ENCODE measurements around the gene HPD. TPM values are rescaled to one million over a fixed set of nuclear protein-coding genes. Genes with fewer than 3 reads are reported as not detected.

Gene HPD
- total RNA-seq, 4 donors from 2014 or later, result 2.0 to 5.0 (median 2.0) TPM; not detected in 1

- no peak for ATAC-seq
- Histone ChIP-seq H3K27ac (peak overlapping the region in 2 of 4 donors; percentile 13 to 24), H3K9me3 (no peaks in the 10 kb centered on the region), H3K36me3 (peaks cover 0 to 62% of the 10 kb centered on the region in 2 donors), H3K27me3 (no peaks in the 10 kb centered on the region), H3K4me1 (no peaks in the 10 kb centered on the region), H3K4me3 (no peak overlapping the region)
- intact Hi-C loops (cut with DNase I; ENCODE audit: low total_unique reads) (no loop called here), in situ Hi-C loops (cut with MboI; ENCODE audit: low sequenced_read_pairs in 4 of 4) (no loop called here)
- TF ChIP-seq POLR2A (IDR thresholded peaks at IDR 0.05) (no peak), CTCF (IDR thresholded peaks at IDR 0.05 in 4 of 5, conservative IDR thresholded peaks at IDR 0.05 in 1 of 5) (no peak)
- no peak for DNase-seq
Observed at GRCh38 chr12:121829250-121829918, 29.3 kb downstream of the HPD start.

- Histone ChIP-seq H3K9me3 (no peaks in the 10 kb centered on the region), H3K27me3 (no peaks in the 10 kb centered on the region), H3K4me1 (no peaks in the 10 kb centered on the region), H3K27ac (peak overlapping the region in 2 of 4 donors; percentile 13 to 24), H3K4me3 (no peak overlapping the region), H3K36me3 (peaks cover 0 to 66% of the 10 kb centered on the region in 2 donors)
- DNase-seq, result no peak
- TF ChIP-seq POLR2A (IDR thresholded peaks at IDR 0.05) (no peak), CTCF (IDR thresholded peaks at IDR 0.05 in 4 of 5, conservative IDR thresholded peaks at IDR 0.05 in 1 of 5) (no peak)
- intact Hi-C loops (cut with DNase I; ENCODE audit: low total_unique reads) (no loop called here), in situ Hi-C loops (cut with MboI; ENCODE audit: low sequenced_read_pairs in 4 of 4) (no loop called here)
- no peak for ATAC-seq
Observed at GRCh38 chr12:121828826-121829225, 29.8 kb downstream of the HPD start.

GRCh38 chr12:121828306-121828705 is 30.4 kb downstream of the HPD start:
- intact Hi-C loops (cut with DNase I; ENCODE audit: low total_unique reads) (no loop called here), in situ Hi-C loops (cut with MboI; ENCODE audit: low sequenced_read_pairs in 4 of 4) (no loop called here)
- Histone ChIP-seq H3K27ac (no peak overlapping the region), H3K9me3 (no peaks in the 10 kb centered on the region), H3K27me3 (no peaks in the 10 kb centered on the region), H3K4me1 (no peaks in the 10 kb centered on the region), H3K36me3 (peaks cover 0 to 71% of the 10 kb centered on the region in 2 donors), H3K4me3 (no peak overlapping the region)
- no peak for TF ChIP-seq POLR2A (IDR thresholded peaks at IDR 0.05)
- no peak for TF ChIP-seq CTCF (IDR thresholded peaks at IDR 0.05 in 4 of 5, conservative IDR thresholded peaks at IDR 0.05 in 1 of 5)
- DNase-seq (no peak), ATAC-seq (no peak)

GRCh38 chr12:121827351-121828099 is 31.1 kb downstream of the HPD start:
- intact Hi-C loops (cut with DNase I; ENCODE audit: low total_unique reads), result no loop called here
- H3K9me3 ChIP-seq, result no peaks in the 10 kb centered on the region
- H3K27me3 ChIP-seq, result no peaks in the 10 kb centered on the region
- TF ChIP-seq CTCF (IDR thresholded peaks at IDR 0.05 in 4 of 5, conservative IDR thresholded peaks at IDR 0.05 in 1 of 5) (no peak), POLR2A (IDR thresholded peaks at IDR 0.05) (no peak)
- DNase-seq, result no peak
- H3K27ac ChIP-seq, result no peak overlapping the region
- H3K36me3 ChIP-seq, result peaks cover 0 to 75% of the 10 kb centered on the region in 2 donors
- no peak overlapping the region for H3K4me3 ChIP-seq
- no peaks in the 10 kb centered on the region for H3K4me1 ChIP-seq
- in situ Hi-C loops (cut with MboI; ENCODE audit: low sequenced_read_pairs in 4 of 4), result no loop called here
- no peak for ATAC-seq
